8988T (cell line): Measurements from ENCODE around the gene SOCS6.
"Not testable (repeated sequence)": the region's sequence is repeated elsewhere in the genome, so short reads cannot be mapped to it uniquely, and the experiment has no call there.

Experiments used
- DNase-seq: peaks from one replicate; pipeline ENCODE4 v3.0.0; 2011

SOCS6 gene, protein sequence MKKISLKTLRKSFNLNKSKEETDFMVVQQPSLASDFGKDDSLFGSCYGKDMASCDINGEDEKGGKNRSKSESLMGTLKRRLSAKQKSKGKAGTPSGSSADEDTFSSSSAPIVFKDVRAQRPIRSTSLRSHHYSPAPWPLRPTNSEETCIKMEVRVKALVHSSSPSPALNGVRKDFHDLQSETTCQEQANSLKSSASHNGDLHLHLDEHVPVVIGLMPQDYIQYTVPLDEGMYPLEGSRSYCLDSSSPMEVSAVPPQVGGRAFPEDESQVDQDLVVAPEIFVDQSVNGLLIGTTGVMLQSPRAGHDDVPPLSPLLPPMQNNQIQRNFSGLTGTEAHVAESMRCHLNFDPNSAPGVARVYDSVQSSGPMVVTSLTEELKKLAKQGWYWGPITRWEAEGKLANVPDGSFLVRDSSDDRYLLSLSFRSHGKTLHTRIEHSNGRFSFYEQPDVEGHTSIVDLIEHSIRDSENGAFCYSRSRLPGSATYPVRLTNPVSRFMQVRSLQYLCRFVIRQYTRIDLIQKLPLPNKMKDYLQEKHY

GRCh38 chr18:70288851-70289328, at the start of gene SOCS6:
TSS of gene SOCS6 (plus strand) at chr18:70289045. CDS start at chr18:70324669, 35,624 bp downstream.
- DNase-seq, result peak; percentile 37

GRCh38 chr18:70243131-70243929, 45.5 kb upstream of the SOCS6 start:
- DNase-seq, result no peak

- DNase-seq, result no peak
Measured at GRCh38 chr18:70246061-70246466, 42.8 kb upstream of the SOCS6 start.

DNA sequence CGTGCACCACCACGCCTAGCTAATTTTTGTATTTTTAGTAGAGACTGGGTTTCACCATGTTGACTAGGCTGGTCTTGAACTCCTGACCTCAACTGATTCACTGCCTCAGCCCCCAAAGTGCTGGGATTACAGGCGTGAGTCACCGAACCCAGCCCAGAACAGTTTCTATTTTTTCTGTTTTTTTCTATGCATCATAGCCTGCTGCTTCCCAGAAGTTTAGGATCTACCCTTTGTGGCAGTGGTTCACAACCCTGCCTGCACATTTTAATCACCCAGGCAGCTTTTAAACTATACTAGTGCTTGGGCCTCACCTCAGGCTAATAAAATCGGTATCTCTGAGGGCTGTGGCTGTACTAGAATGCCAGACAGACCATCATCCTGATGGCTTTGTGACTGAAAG, 39.7 kb upstream of the SOCS6 start:
- no peak for DNase-seq

GRCh38 chr18:70249861-70250260, 39.0 kb upstream of the SOCS6 start:
- not testable (repeated sequence) for DNase-seq

DNA sequence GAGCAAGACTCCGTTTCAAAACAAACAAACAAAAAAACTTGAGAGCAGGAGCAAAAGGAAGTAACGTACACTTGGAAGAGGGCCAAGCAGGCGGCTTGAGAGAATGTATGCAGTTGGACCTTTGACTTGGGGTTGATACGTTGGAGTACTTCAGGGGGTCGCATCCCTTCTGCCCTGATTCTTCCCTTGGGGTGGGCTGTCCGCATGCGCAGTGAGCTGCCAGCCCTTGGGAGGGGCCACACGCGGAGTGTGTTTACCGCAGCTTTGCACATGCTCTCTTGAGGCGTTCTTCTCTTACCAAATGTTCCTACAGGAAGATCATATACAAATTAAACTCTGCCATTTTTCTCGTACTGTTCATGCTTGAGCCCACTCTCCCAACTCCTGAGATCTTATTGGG, 38.1 kb upstream of the SOCS6 start:
- DNase-seq, result no peak

GRCh38 chr18:70256184-70256583, 32.7 kb upstream of the SOCS6 start:
- DNase-seq, result no peak

DNA sequence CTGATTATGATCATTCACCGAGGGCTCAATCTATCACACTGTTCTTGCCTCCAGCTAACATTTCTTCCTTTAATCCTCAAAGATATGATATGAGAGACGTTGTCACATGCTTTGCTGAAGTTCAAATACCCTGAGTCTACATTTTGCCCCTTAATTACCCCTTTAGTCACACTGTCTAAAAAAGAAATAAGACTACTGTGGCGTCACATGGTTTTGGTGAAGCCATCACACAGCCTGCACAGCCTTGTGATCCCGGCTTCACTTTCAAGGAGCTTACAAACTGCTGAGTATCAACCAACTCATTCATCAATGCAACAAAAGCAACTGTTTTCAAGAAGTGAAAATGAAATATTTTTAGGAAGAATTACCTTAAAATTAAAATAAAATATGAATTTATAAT, 31.9 kb upstream of the SOCS6 start:
- no peak for DNase-seq

DNA sequence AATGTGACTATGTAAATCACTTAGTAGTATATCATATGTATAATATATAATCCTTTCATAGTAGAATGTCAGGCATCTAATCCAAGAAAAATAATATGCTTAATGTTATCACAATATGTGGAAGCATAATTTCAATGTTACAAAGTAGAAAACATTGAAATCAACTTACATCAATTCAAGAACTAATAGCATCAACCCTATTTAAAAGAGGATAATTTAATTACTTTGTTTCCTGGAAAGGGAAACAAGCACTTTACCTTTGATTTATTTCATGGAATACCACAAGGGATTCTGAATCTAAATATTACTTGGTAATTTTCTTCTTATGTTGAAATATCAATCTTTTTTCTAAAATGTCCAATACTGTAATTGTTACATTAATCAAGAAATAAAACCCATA, 30.6 kb upstream of the SOCS6 start:
- no peak for DNase-seq

GRCh38 chr18:70260683-70261082, 28.2 kb upstream of the SOCS6 start:
- DNase-seq, result no peak

- DNase-seq, result no peak
Measured at GRCh38 chr18:70261141-70261788, 27.6 kb upstream of the SOCS6 start.

- DNase-seq, result no peak
Measured at GRCh38 chr18:70263336-70263735, 25.5 kb upstream of the SOCS6 start.

DNA sequence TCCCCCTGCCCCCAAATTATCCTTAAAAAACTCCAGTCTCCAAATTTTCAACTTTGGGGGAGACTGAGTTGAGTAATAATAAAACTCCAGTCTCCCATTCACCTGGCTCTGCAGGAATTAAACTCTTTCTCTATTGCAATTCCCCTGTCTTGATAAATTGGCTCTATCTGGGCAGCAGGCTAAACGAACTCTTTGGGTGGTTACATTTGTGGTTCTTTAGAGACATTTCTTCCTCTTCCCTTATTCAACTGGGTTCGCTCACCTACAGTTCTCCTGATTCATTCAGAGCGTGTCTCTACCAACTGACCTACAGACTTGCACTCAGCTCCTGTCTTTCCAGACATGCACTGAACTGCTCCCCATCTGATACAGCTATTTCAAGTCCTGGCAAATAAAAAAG, 17.1 kb upstream of the SOCS6 start:
- DNase-seq, result no peak

- DNase-seq, result no peak
Measured at GRCh38 chr18:70273021-70273420, 15.8 kb upstream of the SOCS6 start.

DNA sequence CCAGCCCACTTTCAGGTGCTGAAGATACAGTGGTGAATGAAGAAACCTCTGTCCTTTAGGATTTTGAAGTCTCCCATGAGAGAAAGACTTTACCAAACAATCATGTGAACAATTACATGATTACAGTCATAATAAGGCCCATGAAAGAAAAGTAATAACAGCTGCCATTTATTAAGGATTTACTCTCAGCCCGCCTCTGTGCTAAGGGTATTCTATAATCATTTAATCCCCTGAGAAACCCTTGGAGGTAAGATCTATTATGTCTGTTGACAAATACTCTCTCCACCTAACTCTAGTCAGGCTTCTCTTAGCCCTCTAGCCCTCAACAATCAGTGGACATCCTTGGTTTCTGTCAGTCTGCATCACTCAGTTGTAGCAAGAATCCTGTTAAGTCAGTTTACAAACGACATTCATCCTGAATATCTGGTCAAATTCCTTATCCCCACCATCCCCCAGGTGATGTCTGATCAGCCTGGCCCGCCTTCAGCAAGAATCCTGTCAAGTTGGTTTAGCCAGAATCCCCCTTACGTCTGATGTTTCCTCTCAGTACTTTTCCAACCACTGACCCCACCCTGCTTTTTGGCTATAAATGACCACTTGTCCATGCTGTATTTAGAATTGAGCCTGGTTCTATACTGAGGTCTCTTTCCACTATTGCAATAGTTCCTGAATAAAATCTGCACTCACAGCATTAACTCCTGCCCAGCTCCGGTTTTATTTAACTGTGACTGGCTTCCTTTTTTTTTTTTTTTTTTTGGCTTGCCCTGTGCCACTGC, 12.2 kb upstream of the SOCS6 start:
- no peak for DNase-seq

DNA sequence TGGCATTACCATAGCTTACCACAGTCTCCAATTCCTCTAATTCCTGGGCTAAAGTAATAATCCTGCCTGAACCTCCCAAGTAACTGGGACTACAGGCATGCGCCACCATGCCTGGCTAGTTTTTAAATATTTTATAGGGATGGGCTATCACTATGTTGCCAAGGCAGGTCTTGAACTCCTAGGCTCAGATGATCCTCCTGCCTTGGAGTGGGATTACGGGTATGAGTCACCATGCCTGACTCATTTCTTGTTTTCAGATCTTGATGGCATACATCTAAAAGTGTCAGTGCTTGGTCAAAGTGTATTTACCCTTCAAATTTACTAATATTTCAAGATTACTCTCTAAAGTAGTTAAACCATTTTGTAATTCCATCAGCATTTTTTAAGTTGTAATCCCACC, 9.4 kb upstream of the SOCS6 start:
- DNase-seq, result no peak

DNA sequence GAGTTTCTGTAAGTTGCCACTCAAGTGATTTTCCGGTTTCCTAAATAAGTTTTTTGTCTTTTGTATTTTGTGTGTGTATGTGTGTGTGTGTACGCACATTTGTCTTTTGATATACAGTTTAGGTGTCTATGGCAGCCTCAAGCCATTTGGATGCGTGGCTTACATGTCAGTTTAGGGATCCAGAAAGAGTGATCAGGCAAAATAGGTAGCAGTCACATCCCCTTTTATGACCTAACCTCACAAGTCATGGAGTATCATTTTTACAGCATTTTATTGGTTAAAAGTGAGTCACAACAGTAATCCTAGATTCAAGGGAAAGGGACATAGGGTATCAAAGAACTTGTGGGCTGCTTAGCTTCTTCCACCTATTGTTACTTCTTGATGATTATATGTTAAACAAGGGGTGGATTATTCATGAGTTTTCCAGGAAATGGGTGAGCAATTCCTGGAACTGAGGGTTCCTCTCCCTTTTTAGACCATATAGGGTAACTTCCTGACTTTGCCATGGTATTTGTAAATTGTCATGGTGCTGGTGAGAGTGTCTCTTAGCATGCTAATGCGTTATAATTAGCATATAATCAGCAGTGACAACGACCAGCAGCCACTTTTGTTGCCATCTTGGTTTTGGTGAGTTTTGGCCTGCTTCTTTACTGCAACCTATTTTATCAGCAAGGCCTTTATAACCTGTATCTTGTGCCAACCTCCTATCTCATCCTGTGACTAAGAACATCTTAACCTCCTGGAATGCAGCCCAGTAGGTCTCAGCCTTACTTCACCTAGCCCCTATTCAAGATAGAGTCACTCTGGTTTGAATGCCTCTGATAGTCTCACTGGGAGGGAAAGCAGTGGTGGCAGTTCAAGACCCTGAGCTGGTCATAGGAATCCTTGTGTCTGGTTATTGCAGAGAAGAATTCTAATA, 8.6 kb upstream of the SOCS6 start:
- no peak for DNase-seq

DNA sequence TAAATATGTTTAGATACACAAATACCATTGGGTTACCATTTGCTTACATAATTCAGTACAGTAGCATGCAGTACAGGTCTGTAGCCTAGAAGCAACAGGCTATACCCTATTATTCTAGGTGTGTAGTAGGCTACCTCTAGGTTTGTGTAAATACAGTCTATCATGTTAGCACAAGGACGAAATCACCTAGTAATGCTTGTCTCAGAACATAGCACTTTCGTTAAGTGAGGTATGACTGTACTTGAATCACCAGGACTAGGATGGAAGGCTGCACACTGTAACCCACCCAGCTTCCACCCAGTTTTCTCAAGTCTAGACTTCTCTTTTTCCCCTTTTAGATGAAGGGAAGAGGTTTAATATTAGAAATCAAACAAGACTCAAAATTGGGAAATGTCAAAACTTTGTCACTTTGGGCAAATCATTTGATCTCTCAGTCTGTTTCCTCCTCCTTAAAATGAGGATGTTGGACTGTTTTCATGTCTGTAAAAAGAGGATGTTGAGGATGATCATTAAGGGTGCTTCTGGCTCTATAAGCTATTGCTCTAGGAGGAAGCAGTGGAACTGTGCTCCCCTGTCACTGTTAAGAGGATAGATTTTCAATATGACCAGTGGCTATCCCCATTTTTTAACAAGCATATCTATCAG, 3.7 kb upstream of the SOCS6 start:
- DNase-seq, result no peak

GRCh38 chr18:70287731-70288130, 1.1 kb upstream of the SOCS6 start:
- DNase-seq, result no peak

GRCh38 chr18:70288171-70288850, 534 bp upstream of the SOCS6 start:
- DNase-seq, result peak; percentile 28
